Endometrial microvascular endothelial cells (primary cell): ENCODE results near the gene LRRN3. TPM values are rescaled to one million over a fixed set of nuclear protein-coding genes. Genes with fewer than 3 reads are reported as not detected.
"Not testable (repeated sequence)": the region's sequence is repeated elsewhere in the genome, so short reads cannot be mapped to it uniquely, and the experiment has no call there.

Source experiments
- in situ Hi-C: cut with HindIII; loops from 2 replicates; pipeline ENCODE4 v1.10.0; 2017; ENCODE audit warnings: low sequenced_read_pairs, low pct_unique_long_range_greater_than_20kb; ENCODE audit errors: inconsistent ontology term
- total RNA-seq: library from RNA; depleted of rRNA; stranded (reverse); fragments of >200 nt; gene quantifications from one replicate; pipeline ENCODE4 v1.2.3, GENCODE V29; 2015; ENCODE audit errors: inconsistent ontology term

LRRN3 gene
- not detected for total RNA-seq

DNA sequence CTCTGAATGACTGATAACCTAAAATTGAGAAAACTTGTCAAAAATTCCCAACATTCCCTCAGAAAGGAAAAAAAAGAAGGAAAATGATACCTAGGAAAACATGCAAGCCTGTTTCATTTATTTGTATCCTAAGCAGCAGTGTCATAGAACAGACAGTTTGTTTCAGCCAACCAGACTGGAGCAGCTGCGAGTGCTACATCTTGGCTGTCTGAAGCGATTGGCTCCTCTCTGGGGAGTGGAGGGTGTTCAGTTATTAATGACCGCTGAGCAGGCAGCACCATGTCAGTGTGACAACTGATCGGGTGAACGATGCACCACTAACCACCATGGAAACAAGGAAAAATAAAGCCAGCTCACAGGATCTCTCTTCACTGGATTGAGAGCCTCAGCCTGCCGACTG lies at the start of gene LRRN3:
TSS of gene LRRN3 (plus strand) at position 282 of the 400 bp plus-strand sequence. CDS start 31,646 bp downstream, outside the sequence.
- in situ Hi-C loops = no loop called here

DNA sequence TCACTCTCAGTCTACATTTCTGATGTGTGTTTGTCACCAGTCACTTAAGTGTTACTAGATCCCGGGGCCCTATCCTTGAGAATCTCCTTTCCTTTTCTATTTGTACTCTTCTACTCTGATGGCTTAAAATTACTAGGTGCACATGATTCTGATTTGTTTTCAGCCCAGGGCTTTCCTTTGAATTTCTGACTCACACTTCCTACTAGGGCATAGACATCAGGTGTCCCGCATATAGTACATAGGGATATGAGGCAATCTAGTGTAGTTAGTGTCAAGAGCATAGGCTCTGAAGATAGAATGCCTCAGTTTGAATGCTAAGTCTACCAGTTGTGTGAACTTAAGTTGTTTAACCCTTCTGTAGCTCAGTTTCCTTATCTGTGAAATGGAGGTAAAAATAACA lies 49.4 kb upstream of the LRRN3 start:
- in situ Hi-C loops = no loop called here

DNA sequence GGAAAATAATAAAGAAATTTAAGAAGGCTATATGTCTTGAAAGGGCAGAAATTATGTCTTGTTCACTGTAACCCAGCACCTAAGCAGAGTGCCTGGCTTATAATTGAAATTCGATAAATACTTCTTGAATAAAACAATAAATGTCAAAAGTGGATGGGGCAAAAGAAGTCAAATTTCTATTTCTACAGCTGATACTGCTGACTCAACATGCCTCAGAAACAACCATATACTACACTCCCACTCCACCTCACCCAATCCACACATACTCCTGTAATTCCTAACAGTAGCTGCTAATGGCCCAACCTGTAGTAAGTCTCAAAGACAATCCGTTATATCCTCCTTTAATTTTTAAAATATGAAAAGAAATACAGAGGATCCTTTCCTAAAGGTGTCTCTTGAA lies 48.1 kb upstream of the LRRN3 start:
- in situ Hi-C loops = no loop called here

DNA sequence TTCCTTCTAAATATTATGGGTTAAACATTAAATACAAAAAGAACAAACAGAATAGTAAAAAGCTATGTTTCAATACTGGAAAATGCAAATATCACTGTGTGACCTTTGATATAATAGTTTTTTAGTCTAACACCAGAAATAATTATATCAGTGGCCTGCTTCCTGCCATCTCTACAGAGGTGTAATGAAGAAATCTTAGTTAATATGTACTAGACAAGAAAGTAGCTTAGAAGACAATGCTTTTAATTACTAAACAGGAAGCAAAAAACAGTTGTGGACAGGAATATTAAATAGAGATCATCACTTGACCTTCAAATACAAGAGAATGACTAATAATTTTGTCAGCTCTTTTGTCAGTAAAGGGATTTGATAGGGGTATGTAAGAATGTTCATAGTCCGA lies 47.4 kb upstream of the LRRN3 start:
- in situ Hi-C loops = no loop called here

DNA sequence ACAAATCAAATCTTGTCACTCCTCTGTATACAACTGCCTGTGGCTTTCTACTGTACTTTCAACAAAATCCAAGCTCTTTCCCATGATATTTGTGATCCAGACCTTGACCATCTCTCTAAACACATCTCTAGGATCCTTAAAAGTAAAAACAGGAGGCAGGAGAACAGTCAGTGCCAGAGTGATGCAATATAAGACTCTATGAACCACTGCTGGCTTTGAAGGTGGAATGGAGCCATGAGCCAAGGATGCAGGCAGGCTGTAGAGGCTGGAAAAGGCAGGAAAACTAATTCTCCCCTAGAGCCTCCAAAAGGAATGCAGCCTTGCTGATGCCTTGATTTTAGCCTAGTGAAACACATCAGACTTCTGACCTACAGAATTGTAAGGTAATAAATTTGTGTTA lies 45.5 kb upstream of the LRRN3 start:
- in situ Hi-C loops = no loop called here

GRCh38 chr7:111047595-111047994 lies 43.3 kb upstream of the LRRN3 start:
- in situ Hi-C loops = no loop called here

DNA sequence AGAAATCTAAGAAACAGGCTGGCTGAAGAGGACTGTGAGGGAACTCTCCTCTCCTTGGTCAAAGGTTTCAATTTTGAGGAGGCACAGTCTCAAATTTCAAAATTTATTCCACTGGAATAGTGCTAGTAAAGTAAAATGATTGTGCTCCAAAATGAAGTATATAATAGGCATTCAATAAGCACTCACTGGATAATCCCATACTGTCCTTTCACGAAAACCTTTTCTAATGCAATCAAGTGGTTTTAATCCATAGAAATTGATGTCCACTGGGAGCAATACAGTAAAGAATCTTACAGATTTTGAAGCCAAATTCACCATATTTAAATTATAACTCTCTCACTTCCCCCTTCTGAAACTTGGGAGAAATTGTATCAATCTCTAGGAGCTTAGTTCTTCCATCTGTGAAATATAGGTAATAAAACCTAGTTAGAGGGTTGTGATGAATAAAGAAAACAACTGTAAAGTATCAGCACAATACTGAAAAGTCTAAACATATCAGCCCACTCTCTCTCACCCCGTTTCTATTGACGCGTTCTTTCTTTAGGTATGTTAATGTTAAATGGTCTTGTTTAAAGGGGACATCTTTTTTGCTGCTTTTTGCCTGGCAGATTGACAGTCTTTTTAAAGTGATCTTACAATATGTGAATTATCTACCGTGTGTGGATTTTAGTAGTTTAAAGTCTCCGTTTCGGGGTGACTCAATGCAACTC lies 40.8 kb upstream of the LRRN3 start:
- in situ Hi-C loops = no loop called here

DNA sequence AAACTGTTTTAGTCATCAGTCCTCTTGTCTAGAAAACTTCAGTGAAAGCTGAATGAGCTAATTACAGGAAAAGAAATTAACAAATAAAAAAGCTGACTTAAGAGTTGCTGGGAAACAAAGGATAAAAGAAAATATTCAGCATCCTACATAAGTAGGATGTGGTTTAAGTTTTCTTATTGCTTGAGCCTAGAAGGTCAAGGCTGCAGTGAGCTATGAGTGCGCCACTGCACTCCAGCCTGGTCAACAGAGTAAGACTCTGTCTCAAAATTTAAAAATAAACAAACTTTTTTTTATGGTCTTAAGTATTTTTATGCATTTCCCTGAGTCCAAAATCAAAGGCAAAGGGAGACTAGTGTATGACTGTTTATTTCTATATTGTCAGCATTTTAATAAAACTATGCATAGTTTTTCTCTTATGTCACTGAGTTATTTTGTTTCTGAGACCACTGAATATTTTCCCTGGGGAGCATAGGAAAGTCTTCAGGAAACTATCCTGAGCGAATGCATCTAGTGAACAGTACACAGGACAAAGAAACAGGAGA lies 40.0 kb upstream of the LRRN3 start:
- in situ Hi-C loops = no loop called here

GRCh38 chr7:111051832-111052231 lies 39.1 kb upstream of the LRRN3 start:
- in situ Hi-C loops = no loop called here

GRCh38 chr7:111053035-111053434 lies 37.9 kb upstream of the LRRN3 start:
- in situ Hi-C loops = no loop called here

DNA sequence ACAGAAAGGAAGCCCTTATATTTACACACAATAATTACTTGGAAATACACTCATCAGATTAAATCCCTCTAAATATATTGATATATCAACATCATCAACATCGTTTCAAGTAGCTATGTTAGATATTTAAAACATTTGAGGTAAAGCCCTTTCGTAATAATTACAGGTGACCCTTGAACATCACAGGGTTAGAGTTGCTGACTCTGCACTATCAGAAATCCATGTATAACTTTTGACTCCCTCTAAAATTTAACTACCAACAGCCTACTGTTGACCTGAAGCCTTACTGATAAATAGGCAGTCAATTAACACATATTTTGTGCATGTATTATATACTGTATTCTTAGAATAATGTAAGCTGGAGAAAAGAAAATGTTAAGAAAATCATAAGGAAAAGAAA lies 34.6 kb upstream of the LRRN3 start:
- in situ Hi-C loops = no loop called here

- in situ Hi-C loops = no loop called here
Measured at GRCh38 chr7:111057066-111057465, 33.9 kb upstream of the LRRN3 start.

DNA sequence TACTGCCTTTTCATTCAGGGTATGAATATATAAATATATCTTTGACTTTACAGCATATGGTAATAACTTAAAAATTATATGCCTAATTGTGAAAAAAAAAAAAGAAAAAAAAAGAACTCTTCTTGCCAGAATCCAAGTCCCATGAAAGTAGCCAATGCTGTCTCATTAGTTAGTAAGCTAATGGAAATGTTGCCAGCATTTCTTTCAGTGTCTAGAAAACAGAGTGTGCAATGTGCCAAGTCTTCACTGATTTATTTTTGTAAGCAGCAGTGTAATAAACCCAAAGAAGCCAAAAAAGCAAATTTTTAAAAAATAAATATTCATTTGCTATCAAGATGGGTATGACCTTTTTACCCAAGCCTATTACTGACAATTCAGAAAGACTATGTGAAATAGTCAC lies 31.1 kb upstream of the LRRN3 start:
- in situ Hi-C loops = no loop called here

GRCh38 chr7:111063166-111063565 lies 27.8 kb upstream of the LRRN3 start:
- in situ Hi-C loops = no loop called here

DNA sequence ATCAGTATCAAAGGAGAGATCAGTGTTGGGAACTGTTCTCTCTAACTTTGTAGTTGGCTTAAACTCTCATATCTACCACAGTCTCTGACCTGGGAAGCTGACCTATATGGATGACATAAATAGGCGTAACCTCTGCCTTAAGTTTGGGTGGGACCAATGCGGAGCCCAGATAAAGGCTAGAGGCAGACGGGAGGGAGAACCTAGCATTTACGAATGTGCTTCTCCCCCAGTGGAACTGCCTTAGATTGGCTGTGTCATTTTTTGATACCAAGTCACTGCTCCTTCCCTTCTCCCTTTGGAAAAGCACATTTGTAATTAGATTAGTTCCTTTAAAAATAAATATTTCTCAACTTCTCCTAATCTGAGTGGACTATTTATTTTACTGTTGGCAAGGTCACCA lies 23.7 kb upstream of the LRRN3 start:
- in situ Hi-C loops = no loop called here

DNA sequence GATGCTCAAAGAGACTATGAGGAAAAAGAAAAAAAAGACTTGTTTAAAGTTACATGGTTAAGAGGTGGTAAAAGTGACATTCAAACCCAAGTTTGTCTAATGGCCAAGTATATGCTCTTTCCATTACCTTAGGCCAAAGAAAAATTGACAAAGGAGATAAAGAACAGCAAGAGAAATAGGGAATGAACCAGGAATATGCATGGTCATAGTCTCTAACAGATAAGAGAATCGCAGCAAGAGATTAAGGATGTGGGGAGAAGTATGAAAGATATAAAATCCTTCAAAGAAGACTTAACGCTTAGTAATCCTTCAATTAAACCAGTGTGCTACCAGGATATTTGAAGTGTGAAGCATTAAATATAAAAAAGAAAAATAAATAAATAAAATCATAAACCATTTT lies 23.2 kb upstream of the LRRN3 start:
- in situ Hi-C loops = no loop called here

GRCh38 chr7:111068618-111069017 lies 22.3 kb upstream of the LRRN3 start:
- in situ Hi-C loops = no loop called here

GRCh38 chr7:111071556-111071955 lies 19.4 kb upstream of the LRRN3 start:
- in situ Hi-C loops = no loop called here

DNA sequence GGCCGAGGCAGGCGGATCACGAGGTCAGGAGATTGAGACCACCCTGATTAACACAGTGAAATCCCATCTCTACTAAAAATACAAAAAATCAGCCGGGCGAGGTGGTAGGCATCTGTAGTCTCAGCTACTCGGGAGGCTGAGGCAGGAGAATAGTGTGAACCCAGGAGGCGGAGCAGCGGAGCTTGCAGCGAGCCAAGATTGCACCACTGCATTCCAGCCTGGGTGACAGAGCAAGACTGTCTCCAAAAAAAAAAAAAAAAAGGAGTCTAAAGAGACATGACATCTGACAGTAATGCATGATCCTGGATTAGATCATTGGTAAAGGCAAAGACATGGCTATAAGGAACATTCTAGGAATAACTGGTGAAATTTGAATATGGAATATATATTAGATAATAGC lies 18.3 kb upstream of the LRRN3 start:
- in situ Hi-C loops = not testable (repeated sequence)

GRCh38 chr7:111074071-111074747 lies 16.7 kb upstream of the LRRN3 start:
- in situ Hi-C loops = no loop called here
